ACC112 (cell line): ENCODE results near the gene WNT9A.
A peak's percentile ranks its signal among the peaks of the same experiment; 100 is the strongest.

ENCODE experiments used
- H2AFZ ChIP-seq: fragments of 200-600 bp; sonication (generic); one replicate; pipeline ENCODE4 v1.6.0; 2017; ENCODE audit warnings: antibody characterized with exemption, low read length; ENCODE audit not compliant: unreplicated experiment
- H3K27ac ChIP-seq: fragments of 200-600 bp; sonication (generic); 2 replicates; pipeline ENCODE4 v1.5.1; 2014; ENCODE audit warnings: low read depth, mild to moderate bottlenecking, antibody characterized with exemption, low read length, moderate library complexity
- H3K27me3 ChIP-seq: fragments of 200-600 bp; sonication (generic); 2 replicates; pipeline ENCODE4 v1.6.1; 2014; ENCODE audit warnings: mild to moderate bottlenecking, antibody characterized with exemption, low read length, moderate library complexity, mixed read lengths; ENCODE audit not compliant: insufficient read depth
- H3K36me3 ChIP-seq: fragments of 200-600 bp; sonication (generic); 2 replicates; pipeline ENCODE4 v1.6.1; 2016; ENCODE audit warnings: mild to moderate bottlenecking, antibody characterized with exemption, low read length, moderate library complexity, mixed read lengths; ENCODE audit not compliant: insufficient read depth
- H3K4me1 ChIP-seq: fragments of 200-600 bp; sonication (generic); one replicate; pipeline ENCODE4 v1.6.1; 2016; ENCODE audit warnings: low read length, mixed read lengths; ENCODE audit not compliant: insufficient read depth, unreplicated experiment, control insufficient read depth
- H3K4me3 ChIP-seq: fragments of 200-600 bp; sonication (generic); 2 replicates; pipeline ENCODE4 v1.5.1; 2014; ENCODE audit warnings: mild to moderate bottlenecking, low read depth, low read length
- H3K79me2 ChIP-seq: fragments of 200-600 bp; sonication (generic); one replicate; pipeline ENCODE4 v1.6.0; 2016; ENCODE audit warnings: low read length; ENCODE audit not compliant: control insufficient read depth, unreplicated experiment, insufficient read depth

The WNT9A gene

GRCh38 chr1:227952374-227953021 lies 4.8 kb upstream of the WNT9A start:
- Histone ChIP-seq H3K36me3 (no peaks in the 10 kb centered on the region), H3K4me3 (no peak overlapping the region), H3K27ac (no peak overlapping the region), H3K79me2 (no peaks in the 10 kb centered on the region), H3K4me1 (peaks cover 10% of the 10 kb centered on the region), H2AFZ (no peak overlapping the region), H3K27me3 (peaks cover 34% of the 10 kb centered on the region)

- Histone ChIP-seq H3K4me3 (no peak overlapping the region), H3K36me3 (no peaks in the 10 kb centered on the region), H2AFZ (no peak overlapping the region), H3K4me1 (peaks cover 10% of the 10 kb centered on the region), H3K27me3 (peaks cover 35% of the 10 kb centered on the region), H3K27ac (no peak overlapping the region), H3K79me2 (no peaks in the 10 kb centered on the region)
These were observed 4.1 kb upstream of the WNT9A start for GRCh38 chr1:227951624-227952373.

GRCh38 chr1:227950735-227951346 lies 3.1 kb upstream of the WNT9A start:
- Histone ChIP-seq H3K36me3 (no peaks in the 10 kb centered on the region), H3K27ac (no peak overlapping the region), H2AFZ (no peak overlapping the region), H3K79me2 (no peaks in the 10 kb centered on the region), H3K4me1 (peaks cover 11% of the 10 kb centered on the region), H3K27me3 (peaks cover 30% of the 10 kb centered on the region), H3K4me3 (no peak overlapping the region)

- H3K27ac ChIP-seq = no peak overlapping the region
- no peak overlapping the region for H3K4me3 ChIP-seq
- peaks cover 13% of the 10 kb centered on the region for H3K4me1 ChIP-seq
- peaks cover 23% of the 10 kb centered on the region for H3K27me3 ChIP-seq
- H2AFZ ChIP-seq = no peak overlapping the region
- H3K36me3 ChIP-seq = no peaks in the 10 kb centered on the region
- no peaks in the 10 kb centered on the region for H3K79me2 ChIP-seq
These were observed 2.4 kb upstream of the WNT9A start for GRCh38 chr1:227949954-227950734.

GRCh38 chr1:227949341-227949921 lies 1.7 kb upstream of the WNT9A start:
- Histone ChIP-seq H2AFZ (no peak overlapping the region), H3K4me1 (peaks cover 13% of the 10 kb centered on the region), H3K36me3 (no peaks in the 10 kb centered on the region), H3K27me3 (peaks cover 18% of the 10 kb centered on the region), H3K27ac (no peak overlapping the region), H3K79me2 (no peaks in the 10 kb centered on the region), H3K4me3 (no peak overlapping the region)

GRCh38 chr1:227948493-227949260 lies 945 bp upstream of the WNT9A start:
- Histone ChIP-seq H3K79me2 (no peaks in the 10 kb centered on the region), H3K27ac (no peak overlapping the region), H3K4me3 (peak overlapping the region; percentile 74), H3K36me3 (no peaks in the 10 kb centered on the region), H2AFZ (peak overlapping the region; percentile 49), H3K4me1 (peaks cover 9% of the 10 kb centered on the region), H3K27me3 (peaks cover 17% of the 10 kb centered on the region)

GRCh38 chr1:227947386-227947675 lies 401 bp downstream of the WNT9A start:
- Histone ChIP-seq H3K79me2 (no peaks in the 10 kb centered on the region), H3K27me3 (peaks cover 17% of the 10 kb centered on the region), H3K4me3 (peak overlapping the region; percentile 72), H3K4me1 (peaks cover 3% of the 10 kb centered on the region), H3K36me3 (no peaks in the 10 kb centered on the region), H2AFZ (peak overlapping the region; percentile 30), H3K27ac (no peak overlapping the region)

- Histone ChIP-seq H3K27me3 (peaks cover 17% of the 10 kb centered on the region), H3K4me3 (peak overlapping the region; percentile 72), H2AFZ (peak overlapping the region; percentile 30), H3K36me3 (no peaks in the 10 kb centered on the region), H3K27ac (no peak overlapping the region), H3K4me1 (peaks cover 3% of the 10 kb centered on the region), H3K79me2 (no peaks in the 10 kb centered on the region)
These were observed 927 bp downstream of the WNT9A start for GRCh38 chr1:227946624-227947385.

- Histone ChIP-seq H3K79me2 (no peaks in the 10 kb centered on the region), H2AFZ (no peak overlapping the region), H3K36me3 (no peaks in the 10 kb centered on the region), H3K4me1 (peaks cover 3% of the 10 kb centered on the region), H3K27ac (no peak overlapping the region), H3K4me3 (no peak overlapping the region; the same call in 1 of the 2 replicates), H3K27me3 (peaks cover 17% of the 10 kb centered on the region)
These were observed 1.7 kb downstream of the WNT9A start for GRCh38 chr1:227945891-227946623.
